ENCODE measurements around the gene SLC6A18.
"Not testable (repeated sequence)": the region's sequence is repeated elsewhere in the genome, so short reads cannot be mapped to it uniquely, and the experiment has no call there.

SLC6A18 gene

GRCh38 chr5:1279443-1280151 lies 54.4 kb downstream of the SLC6A18 start:
- DNase-seq, result no peak

GRCh38 chr5:1280177-1281037 lies 55.2 kb downstream of the SLC6A18 start:
- no peak for DNase-seq

GRCh38 chr5:1281038-1281882 lies 56.1 kb downstream of the SLC6A18 start:
- no peak for DNase-seq

- no peak for DNase-seq
Observed at GRCh38 chr5:1282131-1282992, 57.2 kb downstream of the SLC6A18 start.

- DNase-seq, result not testable (repeated sequence)
Observed at GRCh38 chr5:1282993-1283728, 58.0 kb downstream of the SLC6A18 start.

GRCh38 chr5:1283729-1284041 lies 58.5 kb downstream of the SLC6A18 start:
- not testable (repeated sequence) for DNase-seq

GRCh38 chr5:1284336-1284970 lies 59.3 kb downstream of the SLC6A18 start:
- not testable (repeated sequence) for DNase-seq

GRCh38 chr5:1285141-1285540 lies 60.0 kb downstream of the SLC6A18 start:
- DNase-seq, result no peak

- DNase-seq, result no peak
Observed at GRCh38 chr5:1285883-1286291, 60.7 kb downstream of the SLC6A18 start.

GRCh38 chr5:1288439-1289335 lies 63.5 kb downstream of the SLC6A18 start:
- DNase-seq, result no peak

GRCh38 chr5:1289559-1289958 lies 64.4 kb downstream of the SLC6A18 start:
- not testable (repeated sequence) for DNase-seq

- DNase-seq, result not testable (repeated sequence)
Observed at GRCh38 chr5:1290956-1291355, 65.8 kb downstream of the SLC6A18 start.

GRCh38 chr5:1291611-1292080 lies 66.5 kb downstream of the SLC6A18 start:
- no peak for DNase-seq

- no peak for DNase-seq
Observed at GRCh38 chr5:1292139-1292538, 67.0 kb downstream of the SLC6A18 start.

GRCh38 chr5:1292846-1293415 lies 67.8 kb downstream of the SLC6A18 start:
- no peak for DNase-seq

- DNase-seq, result no peak
Observed at GRCh38 chr5:1293416-1294205, 68.4 kb downstream of the SLC6A18 start.

- no peak for DNase-seq
Observed at GRCh38 chr5:1294206-1294834, 69.1 kb downstream of the SLC6A18 start.

Data from activated T-cell treated with anti-CD3 and anti-CD28 coated beads for 4 hours (primary cell).